HG02610 (cell line): Measurements from ENCODE around the gene METTL2B.
"Not testable (repeated sequence)": the region's sequence is repeated elsewhere in the genome, so short reads cannot be mapped to it uniquely, and the experiment has no call there.

Experiments used
- ATAC-seq: cut with Tn5 transposase; IDR thresholded peaks from one replicate; pipeline ENCODE4 v1.9.1; 2021; ENCODE audit warnings: mild to moderate bottlenecking, moderate library complexity; ENCODE audit not compliant: unreplicated experiment

The METTL2B gene

DNA sequence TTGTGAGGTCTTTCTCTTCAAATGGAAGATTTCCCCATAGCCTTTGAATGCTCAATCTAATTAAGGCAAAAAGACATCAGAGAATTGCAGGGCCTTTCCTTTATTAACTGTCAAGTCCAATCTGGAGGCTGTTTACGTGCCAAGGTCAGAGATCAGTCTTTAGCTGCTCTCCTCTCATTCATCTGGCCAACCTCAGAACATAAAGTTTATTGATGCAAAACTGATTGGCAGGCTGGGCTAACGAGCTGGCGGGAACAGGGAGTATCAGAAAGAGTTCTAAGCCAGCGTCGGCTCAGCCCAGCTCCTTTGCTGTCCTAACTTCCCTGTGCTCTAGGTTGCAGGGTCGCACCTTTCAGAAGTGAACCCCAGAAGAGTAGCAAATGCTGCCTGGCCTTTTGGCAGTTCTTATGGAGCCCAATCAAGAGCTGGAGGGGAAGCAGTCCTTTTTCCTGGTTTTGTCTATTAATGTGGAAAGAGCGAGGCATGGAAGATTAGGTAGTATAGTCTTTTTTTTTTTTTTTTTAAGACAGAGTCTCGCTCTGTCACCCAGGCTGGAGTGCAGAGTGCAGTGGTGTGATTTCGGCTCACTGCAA is 47.5 kb downstream of the METTL2B start:
- ATAC-seq = not testable (repeated sequence)

DNA sequence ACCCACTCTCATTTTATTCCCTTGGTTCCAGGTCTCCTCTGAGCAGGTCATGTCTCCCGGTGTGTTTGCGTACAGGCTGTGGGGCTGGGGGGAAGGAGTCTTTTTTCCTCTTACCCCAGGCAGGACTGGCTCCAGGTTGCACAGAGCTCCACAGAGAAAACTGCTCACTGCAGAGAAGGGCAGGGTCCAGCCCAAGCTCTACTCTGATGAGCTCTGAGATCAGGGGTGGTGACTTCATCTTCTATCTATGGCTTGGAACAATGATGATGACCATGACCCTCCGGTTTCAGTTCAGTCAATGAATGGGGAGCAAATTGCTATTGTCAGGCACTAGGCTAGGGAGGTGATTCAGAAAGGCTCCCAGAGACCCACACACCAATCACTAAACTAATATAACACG is 49.0 kb downstream of the METTL2B start:
- ATAC-seq = not testable (repeated sequence)

GRCh38 chr7:128526062-128526466 is 49.5 kb downstream of the METTL2B start:
- not testable (repeated sequence) for ATAC-seq

DNA sequence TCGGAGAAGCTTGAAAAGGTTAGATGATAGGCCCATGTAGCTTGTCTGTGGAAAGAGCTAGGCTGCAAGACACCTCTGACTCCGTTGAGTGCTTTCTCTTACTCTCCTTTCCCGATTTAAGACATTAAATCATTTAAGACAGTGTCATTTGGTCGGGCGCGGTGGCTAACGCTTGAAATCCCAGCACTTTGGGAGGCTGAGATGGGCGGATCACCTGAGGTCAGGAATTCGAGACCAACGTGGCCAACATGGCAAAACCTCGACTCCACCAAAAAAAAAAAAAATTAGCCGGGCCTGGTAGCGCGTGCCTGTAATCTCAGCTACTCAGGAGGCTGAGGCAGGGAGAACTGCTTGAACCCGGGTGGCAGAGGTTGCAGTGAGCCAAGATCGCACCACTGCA is 52.6 kb downstream of the METTL2B start:
- ATAC-seq = not testable (repeated sequence)

DNA sequence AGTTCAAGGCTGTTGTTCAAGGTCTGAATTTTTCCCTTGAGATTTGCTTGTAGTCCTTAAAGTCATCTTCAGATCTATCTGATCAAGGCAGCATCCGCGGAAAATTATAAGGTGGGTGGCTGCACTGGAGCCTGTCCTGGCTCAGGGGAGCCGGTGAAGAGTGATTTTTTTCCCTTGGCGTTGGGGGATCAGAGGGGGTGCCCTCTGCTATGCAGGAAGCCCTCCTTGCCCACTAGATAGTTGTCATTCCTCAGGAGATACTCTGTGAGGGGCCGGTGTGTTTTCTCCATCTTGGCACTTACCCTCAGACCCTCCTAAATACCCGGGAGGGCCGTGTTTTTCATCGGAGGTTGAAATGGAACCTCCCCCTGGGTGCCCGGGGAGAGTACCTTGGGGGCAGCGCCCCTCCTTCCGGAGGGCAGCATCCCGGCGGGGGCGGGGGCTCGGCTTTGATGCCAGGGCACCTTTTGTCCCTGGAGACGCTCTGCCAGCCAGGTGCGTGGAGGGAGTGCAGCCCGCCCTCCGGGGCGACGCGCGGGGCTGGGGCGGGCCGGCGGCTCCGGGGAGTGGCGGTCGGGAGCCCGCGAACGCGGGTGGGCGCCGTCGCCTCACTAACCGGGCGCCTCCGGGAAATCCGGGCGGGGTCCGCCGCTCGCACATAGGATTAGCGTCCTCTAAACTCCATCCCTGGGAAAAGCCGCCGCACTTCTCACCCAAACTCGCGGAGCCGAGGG is 53.7 kb downstream of the METTL2B start:
- peak; percentile 21 for ATAC-seq

GRCh38 chr7:128530855-128531104 is 54.2 kb downstream of the METTL2B start:
- ATAC-seq = peak; percentile 25

- peak; percentile 73 for ATAC-seq
Observed at GRCh38 chr7:128531105-128531954, 54.8 kb downstream of the METTL2B start.

GRCh38 chr7:128531955-128532478 is 55.5 kb downstream of the METTL2B start:
- ATAC-seq = not testable (repeated sequence)

DNA sequence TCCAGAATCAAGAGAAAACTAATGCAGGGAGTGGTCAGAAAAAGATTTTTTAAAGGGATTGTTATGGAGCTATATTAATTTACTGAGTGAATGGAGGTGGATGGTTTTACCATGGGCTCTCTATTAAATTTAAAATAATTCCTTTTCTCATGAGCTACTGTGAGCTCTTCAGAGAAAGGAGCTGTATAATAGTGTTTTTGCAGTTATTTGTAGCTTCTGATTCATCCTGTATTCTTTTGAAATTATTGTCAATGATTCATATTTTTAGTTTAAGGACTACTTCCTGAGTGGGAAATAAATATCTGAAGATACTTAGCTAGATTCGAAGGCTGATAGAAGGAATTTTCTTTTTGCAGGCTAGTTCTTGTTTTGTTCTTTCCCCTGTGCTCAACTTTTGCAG is 56.4 kb downstream of the METTL2B start:
- ATAC-seq = not testable (repeated sequence)

DNA sequence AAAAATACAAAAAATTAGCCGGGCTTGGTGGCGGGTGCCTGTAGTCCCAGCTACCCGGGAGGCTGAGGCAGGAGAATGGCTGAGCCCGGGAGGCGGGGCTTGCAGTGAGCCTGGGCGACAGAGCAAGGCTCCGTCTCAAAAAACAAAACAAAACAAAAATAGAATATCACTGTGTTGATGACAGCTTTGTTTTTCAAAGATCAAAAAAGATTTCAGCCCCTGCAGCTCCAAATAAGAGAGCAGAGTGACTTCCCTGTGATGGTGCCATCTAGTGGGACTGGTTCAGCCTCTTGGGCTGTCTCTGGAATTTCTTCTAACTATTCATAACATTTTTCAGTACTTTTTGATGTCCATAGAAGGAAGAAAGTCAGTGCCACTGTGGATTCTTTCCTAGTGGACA is 60.9 kb downstream of the METTL2B start:
- ATAC-seq = not testable (repeated sequence)

GRCh38 chr7:128542530-128542929 is 66.0 kb downstream of the METTL2B start:
- not testable (repeated sequence) for ATAC-seq

DNA sequence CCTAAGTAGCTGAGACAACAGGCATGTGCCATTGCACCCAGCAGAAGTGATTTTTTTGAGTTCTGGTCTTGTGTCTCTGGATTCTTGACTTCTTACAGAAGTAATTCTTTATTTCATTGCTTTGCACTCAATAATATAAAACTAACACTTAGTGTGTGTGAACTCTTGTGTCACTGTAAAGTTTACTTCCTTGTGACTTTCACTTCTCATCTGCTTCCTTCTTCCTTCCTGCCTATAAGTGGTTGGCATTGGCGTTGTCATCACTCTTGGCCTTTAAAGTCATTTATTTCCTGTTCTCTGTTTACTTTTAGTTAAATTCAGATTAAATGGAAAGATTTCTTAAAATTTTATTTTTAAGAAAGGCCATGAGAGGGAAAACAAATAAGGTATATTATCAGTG is 66.8 kb downstream of the METTL2B start:
- not testable (repeated sequence) for ATAC-seq

DNA sequence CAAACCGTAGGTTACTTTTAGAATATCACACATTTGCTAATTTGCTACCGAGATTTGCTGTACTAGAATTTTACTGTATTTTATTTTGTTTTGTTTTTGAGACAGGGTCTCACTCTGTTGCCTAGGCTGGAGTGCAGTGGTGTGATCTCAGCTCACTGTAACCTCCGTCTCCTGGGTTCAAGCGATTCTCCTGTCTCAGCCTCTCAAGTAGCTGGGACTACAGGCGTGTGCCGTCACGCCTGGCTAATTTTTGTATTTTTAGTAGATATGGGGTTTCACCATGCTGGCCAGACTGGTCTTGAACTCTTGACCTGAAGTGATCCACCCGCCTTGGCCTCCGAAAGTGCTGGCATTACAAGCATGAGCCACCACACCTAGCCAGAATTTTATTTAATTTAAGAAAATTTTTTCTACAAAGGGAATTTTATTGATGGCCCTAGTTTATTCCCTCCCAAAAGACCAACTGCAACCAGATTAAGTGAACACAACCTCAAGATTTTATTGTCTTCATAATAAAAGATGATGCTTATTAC is 69.8 kb downstream of the METTL2B start:
- not testable (repeated sequence) for ATAC-seq

GRCh38 chr7:128550920-128551319 is 74.4 kb downstream of the METTL2B start:
- ATAC-seq = peak; percentile 45

- not testable (repeated sequence) for ATAC-seq
Observed at GRCh38 chr7:128554394-128554793, 77.8 kb downstream of the METTL2B start.
